Kidney (tissue), 14 donors: Measurements from ENCODE around the gene GPC1. TPM values are rescaled to one million over a fixed set of nuclear protein-coding genes. Genes with fewer than 3 reads are reported as not detected.

Source experiments
- DNase-seq, 5 donors: peaks; one replicate each; pipeline ENCODE4 v3.0.0-alpha.2; 2013 to 2020
- FAIRE-seq: peaks from 2 replicates; lab custom pipeline; 2012; peaks lifted over from hg19 to GRCh38; lab: Jason Lieb, UNC
- H3K27ac ChIP-seq, 2 donors: one replicate each; pipeline ENCODE4 v1.7.0; 2013; ENCODE audit warnings: low read depth in 2 of 2, low read length in 2 of 2, inconsistent platforms in 1 of 2
- H3K27me3 ChIP-seq: one replicate; pipeline ENCODE4 v1.7.1; 2013; ENCODE audit warnings: low read length, inconsistent platforms; ENCODE audit not compliant: control insufficient read depth, insufficient read depth
- H3K36me3 ChIP-seq, 3 donors: one replicate each; pipeline versions ENCODE4 v1.7.0 to v1.7.1; 2013; ENCODE audit warnings: low read length in 3 of 3, control low read depth in 1 of 3, inconsistent platforms in 1 of 3; ENCODE audit not compliant: insufficient read depth in 3 of 3, control insufficient read depth in 2 of 3
- H3K4me1 ChIP-seq, 3 donors: one replicate each; pipeline versions ENCODE4 v1.7.0 to v1.7.1; 2013; ENCODE audit warnings: low read length in 3 of 3, inconsistent platforms in 1 of 3, low read depth in 1 of 3; ENCODE audit not compliant: control insufficient read depth in 2 of 3, insufficient read depth in 2 of 3
- H3K4me3 ChIP-seq, 3 donors: one replicate each; pipeline versions ENCODE4 v1.7.0 to v1.8.1; 2013; ENCODE audit warnings: low read length in 3 of 3, control low read depth in 1 of 3, inconsistent platforms in 1 of 3
- H3K9ac ChIP-seq, 3 donors: one replicate each; pipeline versions ENCODE4 v1.7.0 to v1.7.1; 2013; ENCODE audit warnings: low read length in 3 of 3, control low read depth in 1 of 3, inconsistent platforms in 1 of 3
- H3K9me3 ChIP-seq, 3 donors: one replicate each; pipeline versions ENCODE4 v1.7.0 to v1.7.1; 2013; ENCODE audit warnings: low read length in 3 of 3, control low read depth in 1 of 3, inconsistent platforms in 1 of 3; ENCODE audit not compliant: control insufficient read depth in 2 of 3, insufficient read depth in 1 of 3
- CTCF ChIP-seq: IDR thresholded peaks from 3 replicates; pipeline ENCODE4 v1.5.1; 2012; ENCODE audit warnings: mild to moderate bottlenecking, moderate library complexity, borderline replicate concordance; ENCODE audit not compliant: insufficient read depth; ENCODE audit errors: extremely low read depth
- intact Hi-C: fragments of 100-400 bp; cut with DNase I; formaldehyde crosslinking; loops from one replicate; pipeline ENCODE4 v1.11.1; 2022
- microRNA-seq: library from miRNA; unstranded; fragments of <30 nt; microRNA quantifications from one replicate; pipeline ENCODE4 v1.2.0, GENCODE V29; 2020
- polyA plus RNA-seq: library from polyadenylated mRNA; stranded (reverse); fragments of 350-450 nt; fragmentation: Illumina TruSeq; extraction: RNeasy Lipid Tissue Mini Kit (QIAGEN cat#74804); gene quantifications from one replicate; pipeline ENCODE4 v1.2.3, GENCODE V29; 2014; ENCODE audit warnings: low read depth, low replicate concordance; ENCODE audit not compliant: insufficient read depth
- total RNA-seq: library from RNA; stranded (reverse); fragmentation: NEBNext Ultra II Directional; extraction: Animal tissue kit (Norgen Biotek cat#: 25700); gene quantifications from one replicate; pipeline ENCODE4 v1.2.1, GENCODE V29; 2021
- donor health status: control.
- donor health status: control.
- donor health status: control.
- donor health status: control.
- donor health status: control.
- donor health status: DM: yes; HTN: yes; CAD: no.
- donor health status: Normal renal cell carcinoma (clear cell type).

Gene GPC1
- total and polyA plus RNA-seq, 2 donors from 2014 or later = 18.4 to 124 TPM

DNA sequence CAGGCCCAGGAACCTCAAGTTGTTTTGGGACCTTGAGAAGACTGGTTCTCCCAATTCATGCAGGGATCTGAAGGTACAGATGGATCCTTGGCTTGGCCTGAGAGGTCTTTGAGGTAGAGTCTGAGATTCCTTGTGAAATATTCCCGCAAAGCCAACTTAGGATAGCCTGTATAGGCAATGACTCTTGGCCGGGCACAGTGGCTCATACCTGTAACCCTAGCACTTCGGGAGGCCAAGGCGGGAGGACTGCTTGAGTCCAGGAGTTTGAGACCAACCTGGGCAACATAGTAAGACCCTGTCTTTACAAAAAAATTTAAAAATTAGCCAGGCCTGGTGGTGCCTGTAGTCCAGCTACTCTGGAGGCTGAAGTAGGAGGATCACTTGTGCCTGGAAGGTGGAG is 81.9 kb downstream of the GPC1 start:
- no peak for FAIRE-seq

More for the DNA sequence above, 81.9 kb downstream of the GPC1 start:
- peak in 1 of 5 donors; percentile 7 for DNase-seq
- no peaks in the 10 kb centered on the region for H3K9me3 ChIP-seq
- H3K27ac ChIP-seq = no peak overlapping the region
- no peaks in the 10 kb centered on the region for H3K4me1 ChIP-seq
- no peak overlapping the region for H3K4me3 ChIP-seq
- peaks cover 3% of the 10 kb centered on the region for H3K27me3 ChIP-seq
- H3K9ac ChIP-seq = no peak overlapping the region
- intact Hi-C loops = no loop called here
- H3K36me3 ChIP-seq = no peaks in the 10 kb centered on the region
- TF ChIP-seq CTCF = no peak

Small RNAs within 50 kb of the gene (microRNA-seq; reads per million reads assigned to microRNA genes)
- 453 reads per million, percentile 73 among the genes with 10 or more reads in this experiment for gene MIR149

Other genes with a start within 250 kb of the GPC1 start
- gene ANKMY1, start 122.3 kb downstream of the GPC1 start, total RNA-seq = 22.1 TPM
- gene ANKMY1, start 122.3 kb downstream of the GPC1 start, polyA plus RNA-seq = 3.0 TPM
- 7.0 TPM for gene DUSP28, start 124.7 kb downstream of the GPC1 start, total RNA-seq
- 5.9 TPM for gene DUSP28, start 124.7 kb downstream of the GPC1 start, polyA plus RNA-seq
- gene RNPEPL1, start 132.8 kb downstream of the GPC1 start, total RNA-seq = 77.4 TPM
- gene RNPEPL1, start 132.8 kb downstream of the GPC1 start, polyA plus RNA-seq = 65.4 TPM
- gene CAPN10, start 151.1 kb downstream of the GPC1 start, total RNA-seq = 50.9 TPM
- gene CAPN10, start 151.1 kb downstream of the GPC1 start, polyA plus RNA-seq = 26.3 TPM
- gene GPR35, start 189.8 kb downstream of the GPC1 start, total RNA-seq = 6.7 TPM
- 1.7 TPM for gene GPR35, start 189.8 kb downstream of the GPC1 start, polyA plus RNA-seq
- gene AQP12B, start 247.2 kb downstream of the GPC1 start, total RNA-seq = not detected
- gene AQP12B, start 247.2 kb downstream of the GPC1 start, polyA plus RNA-seq = not detected